Measurements from ENCODE around the gene GIGYF1.

The GIGYF1 gene

DNA sequence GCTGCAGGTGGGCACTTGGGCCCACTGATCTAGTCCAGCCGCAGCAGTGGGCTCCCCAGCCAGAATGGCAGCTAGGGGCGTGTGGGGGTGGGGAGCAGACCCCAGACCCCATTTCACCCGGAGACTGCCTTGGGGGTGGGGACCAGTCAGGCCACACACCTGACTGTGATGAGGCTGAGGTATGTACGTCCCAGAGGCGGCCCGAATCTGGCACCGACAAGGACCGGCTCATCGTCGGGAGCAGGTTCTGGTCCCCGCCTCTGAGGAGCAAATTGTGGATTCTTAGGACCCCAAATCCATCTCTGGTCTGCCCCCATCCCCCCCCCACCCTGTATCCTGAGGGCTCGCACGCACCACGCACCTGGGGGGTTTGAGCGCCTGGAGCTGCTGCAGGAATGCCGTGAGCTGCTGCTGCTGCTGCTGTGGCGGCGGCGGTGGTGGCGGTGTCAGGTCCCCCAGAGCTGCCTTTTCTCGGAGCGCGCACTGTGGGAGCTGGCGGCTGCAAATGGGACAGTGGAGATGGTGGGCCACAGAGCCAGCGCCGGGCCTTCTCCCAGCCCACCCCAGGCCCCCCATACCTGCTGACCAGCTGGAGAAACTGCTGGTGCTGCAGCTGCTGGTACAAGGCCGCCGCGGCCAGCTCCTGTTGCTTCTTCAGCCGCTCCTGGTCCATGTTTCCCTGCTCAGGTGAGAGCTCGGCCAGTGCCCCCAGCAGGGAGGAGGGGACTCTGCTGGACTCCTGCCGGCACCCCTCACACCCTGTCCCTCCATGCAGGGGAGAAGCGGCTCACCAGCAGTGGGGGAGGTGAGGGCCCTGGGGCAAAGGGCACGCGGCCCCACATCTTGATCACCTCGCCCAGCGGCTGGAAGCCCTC, 10.2 kb downstream of the GIGYF1 start:
- no peak for DNase-seq

DNA sequence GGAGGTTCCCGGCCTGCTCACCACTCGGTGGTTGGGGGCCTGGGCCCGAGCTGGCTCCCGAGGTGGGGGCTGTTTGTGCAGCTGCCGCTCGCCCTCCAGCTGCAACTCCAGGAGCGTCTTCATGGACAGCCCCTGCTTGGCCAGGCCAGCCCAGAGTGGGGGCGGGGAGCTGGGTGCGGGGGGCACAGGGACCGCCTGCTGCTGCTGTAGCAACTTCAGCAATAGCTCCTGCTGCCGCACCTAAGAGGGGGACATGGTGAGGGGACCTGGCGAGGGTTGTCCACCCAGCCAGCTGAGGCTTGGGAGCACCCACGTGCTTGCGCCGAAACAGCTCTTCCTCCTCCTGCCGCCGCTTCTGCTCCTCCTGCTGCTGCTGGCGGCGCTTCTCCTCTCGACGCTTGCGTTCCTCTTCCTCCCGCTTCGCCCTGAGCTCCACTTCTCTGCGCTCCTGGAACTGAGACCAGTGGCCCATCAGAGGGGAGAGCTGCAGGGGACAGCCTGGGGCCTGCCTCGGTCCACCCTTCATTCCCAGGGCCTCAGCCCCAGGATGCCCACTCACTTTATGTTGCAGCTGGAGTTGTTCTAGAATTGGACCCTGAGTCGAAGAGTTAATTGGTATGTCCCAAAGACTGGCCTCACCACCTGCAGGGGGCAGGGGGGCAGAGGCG, 10.9 kb downstream of the GIGYF1 start:
- no peak for DNase-seq

DNA sequence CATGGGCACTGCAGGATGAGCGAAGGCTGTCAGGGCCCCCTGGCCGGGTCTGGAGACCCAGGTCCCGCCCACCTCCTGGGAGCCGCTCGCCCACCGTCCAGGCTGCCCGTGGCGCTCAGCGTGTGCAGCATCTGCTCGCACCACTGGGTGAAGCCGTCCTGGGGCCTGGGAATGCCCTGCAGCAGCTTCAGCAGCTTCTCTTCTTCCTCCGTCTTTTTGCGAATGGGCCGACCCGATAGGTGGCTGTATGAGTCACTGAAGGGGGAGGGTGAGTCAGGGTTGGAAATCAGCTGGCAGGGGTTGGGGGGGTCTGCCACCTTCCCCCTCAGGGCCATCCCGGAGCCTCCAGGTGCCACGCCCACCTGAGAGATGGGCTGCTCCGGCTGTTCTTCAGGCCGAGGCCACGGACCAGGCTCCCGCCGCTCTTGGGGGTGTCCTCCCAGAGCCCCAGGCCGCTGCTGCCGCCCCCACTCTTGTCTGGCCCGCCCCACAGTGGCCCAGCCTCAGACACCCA, 11.8 kb downstream of the GIGYF1 start:
- DNase-seq, result no peak

DNA sequence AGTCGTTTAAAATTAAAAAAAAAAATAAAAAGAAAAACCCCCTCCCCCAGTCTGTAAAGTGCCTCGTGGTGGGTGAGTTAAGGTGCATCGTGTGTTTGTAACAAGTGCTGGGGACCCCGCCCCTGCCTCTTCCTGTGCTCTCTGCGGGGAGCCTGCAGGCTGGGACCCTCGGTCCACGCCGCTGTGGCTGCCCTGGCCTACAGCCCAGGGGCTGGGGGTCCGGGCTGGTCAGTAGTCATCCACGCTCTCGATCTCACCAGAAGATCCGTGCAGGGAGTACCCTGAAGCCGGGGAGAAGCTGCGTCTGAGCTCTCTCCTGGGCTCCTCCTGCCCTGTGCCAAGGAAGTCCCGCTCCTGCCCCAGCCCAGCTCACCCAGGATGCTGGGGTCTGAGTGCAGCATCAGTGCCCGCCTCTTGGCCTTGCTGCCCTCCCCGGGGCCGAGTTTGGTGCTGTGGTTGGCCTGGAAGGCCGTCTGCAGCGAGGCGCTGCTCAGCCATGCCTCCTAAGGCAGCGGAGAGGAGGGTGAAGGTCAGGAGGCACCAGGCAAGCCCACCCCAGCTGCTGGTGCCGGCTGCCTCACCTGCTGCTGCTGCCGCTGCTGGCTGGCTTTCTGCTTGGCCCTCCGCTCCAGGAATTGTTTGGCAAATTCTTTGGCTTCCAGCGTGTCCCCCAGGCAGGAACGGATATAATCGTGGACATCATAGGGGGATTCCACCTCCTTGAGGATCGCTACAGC, 12.4 kb downstream of the GIGYF1 start:
- no peak for DNase-seq

GRCh38 chr7:100680576-100681271, 13.3 kb downstream of the GIGYF1 start:
- DNase-seq, result no peak

DNA sequence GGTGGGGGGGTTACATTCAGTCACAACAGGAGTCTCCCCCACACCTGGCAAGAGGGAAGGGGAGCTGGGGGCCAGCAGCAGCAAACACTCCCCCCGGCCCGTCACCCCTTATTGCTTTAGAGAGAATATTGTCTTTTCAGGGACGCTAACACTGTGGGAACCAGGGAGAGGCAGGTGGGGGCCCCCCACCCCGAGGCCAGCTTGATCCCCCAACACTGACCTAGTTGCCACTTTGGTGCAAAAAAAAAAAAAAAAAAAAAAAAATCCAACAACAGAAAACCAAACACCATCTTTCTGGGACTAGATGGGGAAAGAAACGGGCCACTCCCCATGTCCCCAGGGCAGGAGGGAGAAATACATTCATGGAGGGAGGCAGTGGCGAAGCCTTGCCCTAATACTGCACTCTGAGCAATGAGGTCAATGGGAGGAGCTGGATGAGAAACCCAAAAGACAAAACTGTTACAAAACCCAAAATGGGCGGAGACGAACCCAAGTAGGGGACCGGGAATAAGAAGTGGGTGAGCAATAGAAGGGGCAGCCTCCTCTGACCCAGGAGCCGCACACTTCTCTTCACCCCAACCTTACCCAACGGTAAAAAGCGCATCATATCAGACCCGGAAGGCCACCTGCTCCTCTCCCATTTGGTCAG, 14.0 kb downstream of the GIGYF1 start:
- DNase-seq, result no peak

DNA sequence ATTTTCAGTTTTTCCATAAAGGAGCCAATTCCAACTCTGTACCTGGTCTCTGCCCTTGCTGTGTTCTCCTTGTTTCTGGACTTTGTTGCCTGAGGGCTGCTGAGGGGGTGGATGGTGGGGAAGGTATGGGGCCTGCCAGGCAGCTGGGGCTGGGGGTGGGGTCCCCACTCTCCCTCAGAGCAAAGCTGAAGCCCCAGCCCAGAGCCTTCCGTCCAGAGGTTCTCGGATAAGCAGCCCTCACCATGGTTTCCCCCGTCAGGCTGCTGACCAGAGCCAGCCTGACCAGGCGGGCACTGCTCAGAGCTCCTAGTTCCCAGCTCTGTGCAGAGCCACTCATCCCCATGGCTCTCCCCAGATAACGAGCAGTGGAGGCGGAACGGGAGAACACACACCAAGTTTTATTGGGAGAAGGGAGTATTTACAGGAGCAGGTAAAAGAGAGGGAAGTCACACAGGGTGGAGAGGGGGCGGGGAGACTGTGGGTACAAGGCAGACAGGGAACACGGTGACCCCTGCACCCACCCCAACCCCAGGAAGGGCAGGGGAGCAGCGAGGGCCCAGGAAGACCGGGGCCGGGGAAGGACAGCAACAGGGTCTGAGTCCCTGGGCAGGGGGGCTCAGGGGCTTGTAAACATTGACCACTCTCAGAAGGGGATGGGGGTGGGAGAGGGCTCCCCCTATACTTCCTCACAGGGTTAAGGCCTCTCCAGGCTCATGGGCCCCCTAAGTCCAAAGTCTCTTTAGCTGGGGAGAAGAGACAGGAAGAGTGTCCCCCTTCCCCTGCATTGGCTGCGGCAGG, 14.7 kb downstream of the GIGYF1 start:
- no peak for DNase-seq

DNA sequence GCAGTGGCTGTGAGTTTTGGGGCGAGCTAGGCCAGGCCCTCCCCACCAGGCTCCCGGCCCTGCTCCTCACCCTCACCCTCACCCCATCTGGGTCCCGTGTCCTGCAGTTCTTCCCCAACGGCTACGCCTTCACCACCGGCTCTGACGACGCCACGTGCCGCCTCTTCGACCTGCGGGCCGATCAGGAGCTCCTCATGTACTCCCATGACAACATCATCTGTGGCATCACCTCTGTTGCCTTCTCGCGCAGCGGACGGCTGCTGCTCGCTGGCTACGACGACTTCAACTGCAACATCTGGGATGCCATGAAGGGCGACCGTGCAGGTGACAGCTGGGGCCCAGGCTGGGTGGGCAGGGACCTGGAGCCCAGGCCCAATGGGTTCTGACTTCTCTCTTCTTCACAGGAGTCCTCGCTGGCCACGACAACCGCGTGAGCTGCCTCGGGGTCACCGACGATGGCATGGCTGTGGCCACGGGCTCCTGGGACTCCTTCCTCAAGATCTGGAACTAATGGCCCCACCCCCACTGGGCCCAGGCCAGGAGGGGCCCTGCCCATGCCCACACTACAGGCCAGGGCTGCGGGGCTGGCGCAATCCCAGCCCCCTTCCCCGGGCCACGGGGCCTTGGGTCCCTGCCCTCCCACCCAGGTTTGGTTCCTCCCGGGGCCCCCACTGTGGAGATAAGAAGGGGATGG, 15.6 kb downstream of the GIGYF1 start:
- DNase-seq, result no peak

DNA sequence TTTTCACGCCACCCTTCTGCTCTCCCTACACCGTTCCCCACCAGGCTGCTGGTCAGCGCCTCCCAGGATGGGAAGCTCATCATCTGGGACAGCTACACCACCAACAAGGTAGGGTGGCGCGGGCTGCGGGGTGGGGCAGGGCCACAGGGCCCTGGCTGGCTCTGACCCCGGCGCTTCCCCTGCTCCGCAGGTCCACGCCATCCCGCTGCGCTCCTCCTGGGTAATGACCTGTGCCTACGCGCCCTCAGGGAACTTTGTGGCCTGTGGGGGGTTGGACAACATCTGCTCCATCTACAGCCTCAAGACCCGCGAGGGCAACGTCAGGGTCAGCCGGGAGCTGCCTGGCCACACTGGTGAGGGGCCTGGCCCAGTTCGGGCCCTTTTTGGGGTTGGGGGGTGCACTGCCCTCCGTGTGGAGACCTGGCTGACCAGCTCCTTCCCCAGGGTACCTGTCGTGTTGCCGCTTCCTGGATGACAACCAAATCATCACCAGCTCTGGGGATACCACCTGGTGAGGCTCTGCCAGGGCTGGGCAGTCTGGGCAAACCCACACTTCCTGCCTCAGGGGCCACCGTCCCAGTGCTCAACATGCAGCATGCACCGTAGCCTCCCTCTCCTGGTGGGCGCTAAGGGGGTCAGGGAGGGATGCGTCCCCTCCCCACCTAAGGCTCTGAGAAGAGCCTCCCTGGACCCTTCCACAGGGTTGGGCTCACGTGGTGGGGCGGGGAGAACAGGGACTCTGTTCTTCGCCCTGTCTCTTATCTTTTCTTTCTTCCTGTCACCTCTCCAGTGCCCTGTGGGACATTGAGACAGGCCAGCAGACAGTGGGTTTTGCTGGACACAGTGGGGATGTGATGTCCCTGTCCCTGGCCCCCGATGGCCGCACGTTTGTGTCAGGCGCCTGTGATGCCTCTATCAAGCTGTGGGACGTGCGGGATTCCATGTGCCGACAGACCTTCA, 16.5 kb downstream of the GIGYF1 start:
- no peak for DNase-seq

GRCh38 chr7:100676501-100677306, 17.3 kb downstream of the GIGYF1 start:
- DNase-seq, result no peak

DNA sequence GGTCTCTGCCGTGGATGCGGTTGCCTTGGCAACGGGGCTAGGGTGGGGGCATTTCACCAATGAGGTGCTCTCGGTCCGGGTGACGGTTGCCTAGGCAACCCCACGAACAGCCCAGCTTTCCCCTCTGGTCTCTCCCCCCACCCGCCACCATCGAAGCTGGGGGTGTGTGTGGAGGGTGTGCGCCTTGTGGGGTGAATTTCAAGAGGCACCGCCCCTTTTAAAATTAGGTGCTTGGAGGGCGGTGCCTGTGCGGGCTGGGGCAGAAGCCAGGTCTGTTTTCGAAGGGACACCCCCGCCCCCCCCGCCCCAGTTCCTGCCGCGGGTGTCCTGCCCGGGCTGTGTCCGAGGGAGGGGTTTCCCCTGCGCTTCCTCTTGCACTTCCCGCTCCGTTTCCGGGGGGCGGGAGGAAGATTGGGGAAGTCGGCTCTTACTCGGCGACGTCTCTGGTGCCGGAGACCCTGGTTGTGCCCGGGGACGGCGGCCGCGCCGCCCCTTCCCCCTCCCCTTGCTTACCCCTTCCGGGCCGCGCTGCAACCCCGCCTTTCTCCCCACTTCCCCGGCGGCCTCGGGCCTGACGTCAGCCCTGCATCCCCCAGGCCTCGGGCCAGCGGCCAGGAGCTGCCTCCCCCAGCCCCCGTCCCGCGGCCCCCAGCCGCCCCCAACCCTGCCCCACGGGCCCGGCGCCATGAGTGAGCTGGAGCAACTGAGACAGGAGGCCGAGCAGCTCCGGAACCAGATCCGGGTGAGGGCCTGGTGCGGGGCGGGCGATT, 18.3 kb downstream of the GIGYF1 start:
- DNase-seq, result peak; percentile 95

GRCh38 chr7:100675105-100675451, 19.0 kb downstream of the GIGYF1 start:
- peak; percentile 56 for DNase-seq

GRCh38 chr7:100674411-100675104, 19.5 kb downstream of the GIGYF1 start:
- no peak for DNase-seq

DNA sequence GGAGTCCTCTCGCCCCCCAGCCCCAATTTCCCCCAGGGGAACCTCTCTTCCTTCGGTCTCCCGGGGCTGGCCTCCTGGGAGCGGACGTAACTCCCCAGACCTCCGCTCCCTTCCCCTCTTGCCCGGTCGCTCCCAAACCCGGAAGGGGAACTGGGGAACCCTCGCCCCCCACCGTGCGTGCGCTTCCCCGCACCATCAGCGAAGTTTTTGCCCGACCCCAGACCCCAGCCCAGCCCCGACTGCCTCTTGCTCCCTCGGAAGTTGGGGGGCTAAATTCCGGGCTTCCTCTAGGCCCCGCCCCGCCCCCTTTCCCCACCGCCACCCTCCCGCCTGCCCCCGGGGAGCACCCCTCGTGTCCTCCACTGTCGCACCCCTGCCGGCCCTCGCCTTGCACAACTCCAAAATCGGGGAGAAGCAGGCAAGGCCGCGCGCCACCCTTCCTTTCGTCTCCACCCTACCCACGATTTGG, 20.1 kb downstream of the GIGYF1 start:
- peak; percentile 34 for DNase-seq

DNA sequence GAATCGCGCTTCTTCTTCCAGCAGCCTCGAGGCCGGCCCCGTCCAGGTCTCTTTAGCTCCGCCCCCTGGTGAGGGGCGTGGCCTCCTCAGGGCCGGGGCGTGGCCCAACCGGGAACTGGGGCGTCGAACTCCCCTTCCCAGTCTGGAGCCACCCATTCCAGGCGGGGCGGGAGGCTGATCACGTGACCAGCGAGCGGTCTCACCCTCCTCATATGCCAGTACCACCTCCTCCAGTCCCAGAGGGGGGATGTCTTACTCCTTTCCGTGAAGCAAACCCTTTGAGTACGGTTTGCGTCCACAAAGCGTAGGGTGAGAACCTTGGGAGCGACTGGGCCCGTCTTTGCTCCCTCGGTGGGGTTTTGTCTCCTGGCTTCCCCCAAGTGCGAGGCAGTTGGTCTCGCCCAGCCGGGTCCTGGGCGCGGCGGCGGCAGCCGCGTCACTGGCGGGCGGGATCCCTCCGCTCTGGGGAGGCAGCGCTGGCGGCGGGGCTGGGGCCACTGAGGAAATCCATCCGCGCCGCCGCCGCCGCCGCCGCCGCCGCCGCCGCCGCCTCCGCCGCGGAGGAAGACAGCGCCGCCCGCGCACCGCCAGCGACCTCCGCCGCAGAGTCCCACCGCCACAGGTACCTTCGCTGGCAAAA, 20.6 kb downstream of the GIGYF1 start, which contains the start of gene GNB2:
Gene GNB2, plus strand, starts transcription at position 439 of the 640 bp plus-strand sequence. CDS start 2,526 bp downstream, outside the sequence.
- DNase-seq, result peak; percentile 95
